SK-MEL-5 (cell line): Measurements from ENCODE around the gene IFITM1. TPM values are rescaled to one million over a fixed set of nuclear protein-coding genes. Genes with fewer than 3 reads are reported as not detected.

Experiments
- DNase-seq: peaks from one replicate; pipeline ENCODE4 v3.0.0-alpha.2; 2016; ENCODE audit warnings: low read depth, low spot score
- in situ Hi-C: cut with HindIII; loops from 2 replicates; pipeline ENCODE4 v1.10.0; 2016; ENCODE audit warnings: low sequenced_read_pairs, high pct_unique_total_duplicates, low pct_unique_long_range_greater_than_20kb
- total RNA-seq: library from RNA; depleted of rRNA; stranded (reverse); fragments of >200 nt; shearing (Covaris generic); gene quantifications from 2 replicates; pipeline ENCODE4 v1.2.3, GENCODE V29; 2014

IFITM1 gene
- total RNA-seq, 1 experiment from 2014 or later: 0.79 TPM

DNA sequence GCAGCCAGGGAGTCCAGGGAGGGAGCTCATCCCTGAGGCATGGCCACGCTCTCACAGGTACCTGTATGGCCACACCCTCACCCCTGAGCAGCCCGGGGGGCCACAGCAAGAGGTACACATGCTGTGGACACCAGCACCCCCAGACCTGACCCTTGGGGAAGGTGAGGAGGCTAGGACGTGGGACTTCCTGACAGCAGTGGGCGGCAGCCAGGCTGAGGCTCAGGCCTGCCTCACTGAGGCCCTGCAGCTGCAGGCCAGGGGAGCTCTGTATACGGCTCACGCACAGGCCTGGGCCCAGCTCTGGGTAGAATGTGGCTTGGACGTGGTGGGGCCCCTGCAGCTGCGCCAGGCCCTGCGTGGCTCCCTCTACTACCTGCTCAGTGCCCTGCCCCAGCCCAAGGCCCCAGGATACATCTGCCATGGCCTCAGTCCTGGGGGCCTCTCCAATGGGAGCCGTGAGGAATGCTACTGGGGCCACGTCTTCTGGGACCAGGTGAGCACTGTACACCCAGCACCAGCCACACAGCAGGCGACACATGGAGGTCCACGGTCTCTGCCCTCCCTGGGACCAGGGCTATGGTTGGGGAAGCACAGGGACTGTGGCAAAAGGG, 23.1 kb upstream of the IFITM1 start:
- in situ Hi-C loops: no loop called here
- DNase-seq: no peak

DNA sequence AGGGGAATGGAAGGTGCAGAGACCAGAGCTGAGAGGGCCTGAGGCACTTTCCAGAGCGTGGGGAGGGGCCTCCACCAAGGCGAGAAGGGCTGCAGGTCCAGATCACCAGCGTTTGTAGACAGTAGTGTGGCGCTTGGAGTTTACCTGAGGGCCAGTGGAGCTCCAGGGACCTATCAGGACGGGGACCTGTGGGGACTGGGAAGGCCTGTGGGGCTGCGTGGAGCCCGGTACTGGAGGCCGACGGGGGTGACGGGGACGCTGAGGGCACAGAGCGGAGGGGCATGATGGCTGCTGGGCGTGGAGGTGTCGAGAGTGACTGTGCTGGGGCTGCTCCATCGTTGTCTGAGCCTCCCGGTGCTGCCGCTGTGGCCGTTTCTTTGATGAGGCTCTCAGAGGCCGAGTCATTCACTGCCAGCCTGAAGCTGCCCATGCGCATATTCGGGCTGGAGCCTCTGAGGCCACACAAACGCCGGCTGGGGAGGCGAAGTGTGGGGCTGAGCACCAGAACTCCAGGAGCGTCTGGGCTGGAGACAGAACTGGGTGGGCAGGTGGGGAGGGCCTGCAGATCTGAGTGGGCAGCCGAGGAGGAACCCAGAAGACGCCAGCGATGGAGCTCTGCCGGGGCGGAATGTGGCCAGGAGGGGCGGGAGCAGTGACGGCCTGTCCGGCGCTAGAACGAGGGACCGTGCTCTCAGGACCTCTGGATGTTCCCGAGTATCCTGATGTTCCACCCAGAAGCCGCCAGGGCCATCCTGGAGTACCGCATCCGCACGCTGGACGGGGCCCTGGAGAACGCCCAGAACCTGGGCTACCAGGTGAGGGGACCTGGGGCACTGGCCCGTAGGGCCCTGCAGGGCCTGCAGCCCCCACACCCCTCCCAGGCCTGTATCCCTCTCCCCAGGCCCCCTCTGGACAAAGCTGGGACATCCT, 22.3 kb upstream of the IFITM1 start:
- no peak for DNase-seq
- in situ Hi-C loops: no loop called here

DNA sequence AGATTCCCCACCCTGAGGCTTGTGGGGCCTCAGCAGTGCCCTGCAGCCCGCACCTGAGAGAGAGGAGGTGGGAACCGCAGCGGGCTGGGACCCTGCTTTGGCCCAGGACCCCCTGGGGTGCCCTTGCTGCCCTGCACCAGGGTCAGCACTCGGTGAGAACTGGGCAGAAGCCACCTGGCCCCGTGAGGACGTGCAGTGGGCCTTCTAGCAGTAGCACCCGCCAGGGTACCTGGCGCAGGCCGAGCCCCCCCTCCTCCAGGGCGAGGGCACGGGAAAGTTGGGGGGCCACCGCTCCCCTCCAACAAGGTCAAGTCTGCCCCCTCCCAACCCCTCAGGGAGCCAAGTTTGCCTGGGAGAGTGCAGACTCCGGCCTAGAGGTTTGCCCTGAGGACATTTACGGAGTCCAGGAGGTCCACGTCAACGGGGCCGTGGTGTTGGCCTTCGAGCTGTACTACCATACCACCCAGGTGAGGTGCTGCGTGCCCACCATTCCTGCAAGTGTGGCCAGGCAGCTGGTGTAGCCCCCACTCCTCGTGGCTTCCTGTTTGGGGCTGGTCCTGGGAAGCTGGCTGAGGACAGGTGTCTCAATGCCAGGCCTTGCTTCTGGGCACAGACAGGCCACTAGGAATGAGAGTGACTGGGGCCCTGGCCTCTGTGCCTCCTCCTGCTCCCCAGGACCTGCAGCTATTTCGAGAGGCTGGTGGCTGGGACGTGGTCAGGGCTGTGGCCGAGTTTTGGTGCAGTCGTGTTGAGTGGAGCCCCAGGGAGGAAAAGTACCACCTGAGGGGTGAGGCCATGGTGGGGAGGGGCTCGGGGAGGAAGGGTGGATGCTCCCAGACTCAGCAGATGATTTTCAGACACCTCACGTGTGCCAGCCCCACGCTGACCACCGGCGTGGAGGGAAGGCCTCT, 21.4 kb upstream of the IFITM1 start:
- in situ Hi-C loops: no loop called here
- DNase-seq: no peak

DNA sequence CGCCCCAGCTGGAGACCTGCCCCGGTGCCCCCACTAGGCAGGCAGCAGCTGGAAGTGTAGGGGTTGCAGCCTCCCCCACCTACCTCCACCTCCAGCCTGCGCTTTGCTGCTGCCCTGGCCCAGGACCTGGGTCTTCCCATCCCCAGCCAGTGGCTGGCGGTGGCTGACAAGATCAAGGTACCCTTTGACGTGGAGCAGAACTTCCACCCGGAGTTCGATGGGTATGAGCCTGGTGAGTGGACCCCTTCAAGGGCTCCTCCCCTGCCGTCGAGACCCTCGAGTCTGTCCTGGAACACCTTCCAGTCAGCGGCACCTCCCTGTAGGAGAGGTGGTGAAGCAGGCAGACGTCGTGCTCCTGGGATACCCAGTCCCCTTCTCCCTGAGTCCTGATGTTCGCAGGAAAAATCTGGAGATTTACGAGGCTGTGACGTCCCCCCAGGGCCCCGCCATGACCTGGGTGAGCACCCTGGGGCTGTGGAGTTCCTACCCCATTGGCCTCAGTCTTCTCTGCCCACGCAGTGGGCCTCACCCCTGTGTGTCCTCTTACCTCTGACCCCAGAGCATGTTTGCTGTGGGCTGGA, 20.5 kb upstream of the IFITM1 start:
- in situ Hi-C loops: no loop called here
- DNase-seq: no peak

DNA sequence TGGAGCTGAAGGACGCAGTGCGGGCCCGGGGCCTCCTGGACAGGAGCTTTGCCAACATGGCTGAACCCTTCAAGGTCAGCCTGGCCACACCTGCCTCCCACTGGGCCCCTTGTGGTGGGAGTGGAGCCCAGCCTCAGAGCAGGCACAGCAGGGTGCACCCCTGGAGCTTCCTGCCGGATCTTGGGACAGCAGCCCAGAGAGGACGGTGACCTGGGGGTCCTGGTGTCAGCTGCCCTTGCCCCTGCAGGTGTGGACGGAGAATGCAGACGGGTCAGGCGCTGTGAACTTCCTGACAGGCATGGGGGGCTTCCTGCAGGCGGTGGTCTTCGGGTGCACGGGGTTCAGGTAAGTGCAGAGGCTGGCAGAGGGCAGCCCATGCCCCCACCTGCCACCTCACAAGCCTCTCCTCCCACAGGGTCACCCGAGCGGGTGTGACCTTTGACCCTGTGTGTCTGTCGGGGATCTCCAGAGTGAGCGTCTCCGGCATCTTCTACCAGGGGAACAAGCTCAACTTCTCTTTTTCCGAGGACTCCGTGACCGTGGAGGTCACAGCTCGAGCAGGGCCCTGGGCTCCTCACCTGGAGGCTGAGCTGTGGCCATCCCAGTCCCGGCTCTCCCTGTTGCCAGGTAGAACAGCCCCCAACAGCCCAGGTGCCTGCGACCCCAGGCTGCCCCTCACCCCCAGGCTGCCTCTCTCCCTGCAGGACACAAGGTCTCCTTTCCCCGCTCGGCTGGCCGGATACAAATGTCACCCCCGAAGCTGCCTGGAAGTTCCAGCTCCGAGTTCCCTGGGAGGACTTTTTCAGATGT, 19.8 kb upstream of the IFITM1 start:
- no peak for DNase-seq
- in situ Hi-C loops: no loop called here

DNA sequence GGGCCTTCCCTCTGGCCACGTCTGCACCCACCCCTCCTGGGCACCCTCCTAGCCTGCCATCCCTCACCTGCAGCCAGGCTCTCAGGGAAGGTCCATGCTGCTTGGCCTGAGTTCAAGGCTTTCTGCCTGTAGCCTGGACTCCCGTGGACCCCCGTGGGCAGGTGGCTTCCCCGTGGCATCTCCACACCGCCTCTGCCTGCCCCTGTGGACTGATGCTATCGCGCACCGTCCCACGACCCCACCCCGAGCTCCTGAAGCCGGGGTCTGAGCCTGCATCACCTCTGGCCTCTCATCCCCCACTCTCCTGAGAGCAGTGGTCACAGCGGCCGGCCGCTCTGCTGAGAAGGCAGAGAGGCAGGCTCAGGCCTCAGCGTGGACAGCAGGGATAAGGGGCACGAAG, 19.1 kb upstream of the IFITM1 start:
- DNase-seq: no peak
- in situ Hi-C loops: no loop called here

DNA sequence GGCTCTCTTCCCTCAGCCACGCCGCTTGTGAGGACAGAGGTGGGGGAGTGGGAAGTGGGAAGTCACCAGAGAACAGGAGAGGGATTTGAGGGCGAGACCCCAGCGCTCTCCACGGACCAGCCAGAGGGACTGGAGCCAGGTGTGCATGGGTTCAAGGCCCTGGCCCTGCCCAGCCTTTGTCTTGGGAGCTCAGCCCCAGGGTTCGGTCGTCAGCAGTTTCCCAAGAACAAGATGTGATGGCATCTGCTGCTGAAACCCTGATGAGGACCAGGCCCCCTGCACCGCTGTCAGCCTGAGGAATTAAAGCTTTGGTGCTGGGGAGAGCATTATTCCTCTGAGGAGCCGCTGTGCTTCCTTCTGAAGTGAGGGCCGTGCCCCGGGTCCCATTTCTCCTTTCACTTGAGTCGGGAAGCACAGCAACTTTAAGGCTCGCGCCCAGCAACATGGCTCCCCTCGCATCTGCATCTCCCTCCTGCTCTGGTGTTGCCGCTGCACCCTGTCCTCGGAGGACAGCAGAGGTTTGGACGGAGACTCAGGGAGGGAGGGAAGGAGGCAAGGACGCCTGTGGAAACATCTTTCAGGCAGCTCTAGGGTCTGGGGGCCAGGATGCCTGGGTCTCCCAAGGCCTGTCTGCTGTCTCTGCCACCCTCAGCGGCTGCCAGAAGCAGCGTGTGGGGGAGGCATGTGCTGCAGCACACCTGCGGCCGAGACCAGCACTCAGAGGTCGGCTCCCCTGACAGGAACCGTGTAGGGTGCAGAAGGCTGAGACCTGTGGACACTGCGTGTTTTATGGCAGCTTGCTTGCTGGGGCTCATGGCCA, 18.3 kb upstream of the IFITM1 start:
- no peak for DNase-seq
- in situ Hi-C loops: no loop called here

DNA sequence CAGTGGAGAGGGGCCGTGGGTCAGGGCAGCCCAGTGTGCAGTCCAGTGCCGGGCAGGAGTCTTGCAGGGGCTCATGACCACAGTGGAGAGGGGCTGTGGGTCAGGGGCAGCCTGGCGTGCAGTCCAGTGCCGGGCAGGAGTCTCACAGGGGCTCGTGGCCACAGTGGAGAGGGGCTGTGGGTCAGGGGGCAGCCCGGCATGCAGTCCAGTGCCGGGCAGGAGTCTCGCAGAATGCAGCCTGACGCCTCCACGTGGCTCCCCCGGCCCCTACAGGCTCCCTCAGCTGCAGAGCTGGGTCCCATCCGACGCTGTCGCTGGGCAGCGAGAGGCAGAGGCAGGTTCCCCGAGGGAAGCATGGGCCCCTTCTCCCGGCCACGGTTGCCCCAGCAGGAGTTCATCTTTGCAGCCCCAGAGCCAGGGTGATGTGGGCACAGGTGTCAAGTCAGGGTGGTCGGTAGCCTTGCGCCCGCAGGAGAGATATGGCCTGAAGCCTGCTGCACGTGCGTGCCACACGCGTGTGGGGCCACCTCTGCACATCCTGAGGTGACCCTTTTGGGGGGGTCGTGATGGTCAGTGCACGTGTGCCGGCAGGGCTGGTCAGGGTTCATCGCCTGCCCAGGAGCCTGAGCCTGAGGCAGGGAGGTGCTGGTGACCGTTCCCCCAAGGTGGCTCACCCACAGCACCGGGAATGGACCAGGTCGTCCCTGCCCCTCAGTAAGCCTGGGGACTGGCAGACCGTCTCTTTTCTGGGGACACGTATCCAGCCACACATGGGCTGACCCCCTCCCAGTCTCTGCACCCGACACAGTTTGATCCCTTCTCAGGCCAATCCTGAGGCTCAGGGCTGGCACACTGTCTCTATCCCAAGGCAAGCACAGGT, 17.4 kb upstream of the IFITM1 start:
- in situ Hi-C loops: no loop called here
- DNase-seq: no peak

DNA sequence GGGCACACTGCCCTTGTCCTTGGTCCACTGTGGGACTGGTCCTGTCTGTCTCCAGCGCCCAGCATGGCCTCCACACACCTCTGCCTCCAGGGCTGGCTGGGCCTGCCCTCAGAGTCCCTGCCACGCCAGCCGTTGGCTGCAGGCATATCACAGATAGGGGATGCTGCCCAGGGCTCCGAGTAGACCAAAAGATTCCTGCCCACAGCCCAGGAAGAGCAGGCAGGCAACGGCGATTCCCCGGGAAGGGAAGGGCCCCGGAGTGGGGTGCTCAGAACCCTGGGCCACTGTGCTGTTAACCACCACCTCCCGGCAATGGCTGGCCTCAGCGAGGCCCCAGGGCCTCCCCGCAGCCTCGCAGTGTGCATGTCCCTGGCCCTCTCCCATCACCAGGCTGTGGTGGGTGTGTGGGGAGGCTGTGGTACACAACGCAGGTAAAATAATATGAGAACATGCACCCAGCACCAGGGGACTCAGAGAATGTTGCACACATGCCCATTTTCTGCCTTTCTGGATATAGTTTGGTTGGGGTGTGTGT, 16.7 kb upstream of the IFITM1 start:
- in situ Hi-C loops: no loop called here
- no peak for DNase-seq

DNA sequence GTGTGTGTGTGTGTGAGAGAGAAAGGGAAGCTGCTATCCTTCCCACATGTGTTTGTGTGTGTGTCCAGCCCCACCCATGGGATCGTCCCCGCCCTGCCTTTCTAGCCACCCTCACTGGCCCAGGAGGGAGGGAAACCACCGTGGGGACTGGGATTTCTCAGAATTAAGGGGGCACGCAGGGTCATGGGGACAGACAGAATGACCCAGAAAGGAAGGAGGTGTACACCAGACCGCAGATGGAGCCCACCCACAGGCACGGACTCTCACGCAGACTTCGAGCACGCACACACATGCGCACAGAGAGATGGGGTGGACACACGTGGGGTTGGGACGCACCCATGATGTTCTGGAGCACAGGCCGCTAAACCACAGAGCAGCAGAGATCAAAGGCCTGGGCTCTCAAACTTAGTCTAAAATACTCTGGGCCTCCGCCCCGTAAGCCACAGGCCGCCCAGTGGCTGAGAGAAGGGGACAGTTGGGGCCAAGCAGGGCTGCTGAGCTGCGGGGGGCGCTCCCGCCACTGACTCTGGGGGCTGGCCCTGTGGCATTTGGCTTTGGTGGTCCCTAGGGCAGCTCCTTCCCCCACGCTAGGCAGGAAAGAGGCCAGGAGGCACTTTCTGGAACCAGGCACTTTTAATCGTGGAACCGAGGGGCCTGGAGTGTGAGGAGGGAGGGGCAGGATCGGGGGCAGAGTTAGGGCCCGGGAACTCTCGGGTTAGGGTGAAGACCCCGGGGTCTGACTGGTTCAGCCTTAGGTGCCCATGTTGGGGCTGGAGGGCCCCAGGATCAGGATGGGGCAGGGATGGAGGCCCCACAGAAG, 16.0 kb upstream of the IFITM1 start:
- no peak for DNase-seq
- in situ Hi-C loops: no loop called here

DNA sequence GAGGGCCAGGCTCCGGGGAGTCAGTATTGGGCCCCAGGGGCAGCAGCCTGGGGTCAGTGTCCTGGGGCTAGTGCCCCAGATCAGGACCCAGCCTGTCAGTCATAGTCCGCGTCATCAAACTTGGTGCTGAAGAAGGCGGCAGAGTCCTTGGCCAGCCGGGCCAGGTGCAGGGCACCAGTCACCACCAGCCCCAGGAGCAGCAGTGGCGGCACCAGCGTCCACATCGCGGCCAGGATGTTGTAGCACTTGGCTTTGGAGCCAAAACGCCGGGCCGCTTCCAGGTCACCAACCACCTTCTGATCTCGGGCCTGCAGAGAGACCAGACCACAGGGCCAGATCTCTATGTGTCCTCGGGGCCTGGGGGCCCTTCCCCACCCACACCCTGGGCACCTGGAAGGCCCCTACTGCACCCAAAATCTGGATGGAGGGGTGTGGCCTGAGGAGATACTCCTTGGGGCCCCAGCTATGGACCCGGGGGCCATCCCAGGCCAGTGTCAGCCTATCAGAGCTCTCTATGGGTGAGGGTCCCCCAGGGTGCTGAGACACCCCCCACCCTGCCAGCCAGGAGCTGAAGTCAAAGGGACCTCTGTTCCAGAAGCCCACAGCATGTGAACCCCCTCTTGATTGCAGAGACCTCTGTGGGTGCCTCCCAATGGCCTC, 15.3 kb upstream of the IFITM1 start:
- in situ Hi-C loops: no loop called here
- no peak for DNase-seq

DNA sequence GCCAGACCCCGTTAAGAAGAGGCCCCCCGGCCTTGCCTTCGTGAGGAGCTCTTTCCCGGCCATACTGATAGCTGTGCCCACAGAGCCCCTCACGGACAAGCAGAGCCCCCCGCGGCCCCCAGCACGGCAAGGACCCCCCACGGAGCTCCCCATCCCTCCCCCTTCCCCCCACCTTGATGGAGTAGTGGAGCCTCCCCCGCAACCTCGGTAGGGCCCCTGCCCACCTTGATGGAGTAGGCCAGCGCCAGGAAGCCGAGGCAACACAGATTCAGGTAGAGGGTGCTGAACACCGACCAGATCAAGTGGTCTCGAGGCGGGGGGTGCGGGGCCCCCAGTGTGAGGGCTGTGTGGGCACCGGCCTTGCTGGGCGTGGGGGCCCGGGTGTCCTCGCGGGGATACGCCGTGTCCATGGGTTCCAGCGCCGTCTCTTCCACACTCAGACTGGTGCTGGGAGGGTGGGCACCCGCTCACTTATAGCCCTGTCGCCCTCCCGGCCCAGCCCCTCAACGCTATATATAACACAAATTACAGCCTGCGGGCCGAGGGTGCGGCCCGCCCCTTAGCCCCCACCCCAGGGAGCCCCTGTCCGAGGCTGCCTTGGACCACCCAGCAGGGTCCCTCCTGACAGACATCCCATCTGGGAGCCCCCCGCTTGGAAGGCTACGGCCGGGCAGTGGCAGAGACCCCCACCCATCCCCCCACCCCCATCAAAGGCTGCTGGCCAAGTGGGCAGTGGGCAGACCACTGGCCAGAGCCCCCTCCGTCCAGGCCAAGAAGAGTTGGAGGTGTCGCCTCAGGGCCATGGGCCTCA, 14.6 kb upstream of the IFITM1 start, which contains the start of gene IFITM5:
IFITM5 (minus strand) TSS at position 446 of the 811 bp plus-strand sequence; CDS start at position 410, 36 bp downstream.
- in situ Hi-C loops: no loop called here
- no peak for DNase-seq
